HepG2 (cell line): Measurements from ENCODE around the gene PNRC1.

ENCODE experiments used
- AKAP8 ChIP-seq: sonication (generic); formaldehyde crosslinking; IDR thresholded peaks from 2 replicates; pipeline ENCODE4 v1.5.1; 2020; ENCODE audit warnings: mild to moderate bottlenecking, missing genetic modification reagents
- ATF7 ChIP-seq, 2 experiments: fragments of 450-650 bp in 1 of 2; sonication (generic) in 1 of 2; formaldehyde crosslinking in 1 of 2; IDR thresholded peaks; 2 replicates each; pipeline versions ENCODE4 v1.4.0 to v1.6.1; 2016 to 2020; ENCODE audit warnings: antibody characterized with exemption in 1 of 2, mild to moderate bottlenecking in 1 of 2, missing genetic modification reagents in 1 of 2
- MED8 ChIP-seq: sonication (generic); formaldehyde crosslinking; IDR thresholded peaks from 2 replicates; pipeline ENCODE4 v1.8.1; 2023; ENCODE audit warnings: mild to moderate bottlenecking, missing genetic modification reagents; ENCODE audit not compliant: insufficient replicate concordance
- NFE2L2 ChIP-seq: fragments of 150-350 bp; IDR thresholded peaks from 2 replicates; pipeline ENCODE4 v1.6.1; 2014; ENCODE audit warnings: low read length
- THAP11 ChIP-seq: IDR thresholded peaks from 2 replicates; pipeline ENCODE4 v1.6.1; 2016; ENCODE audit warnings: missing biosample characterization, missing genetic modification reagents

GRCh38 chr6:89118931-89119330 lies 38.4 kb downstream of the PNRC1 start:
- no peak for TF ChIP-seq MED8
- TF ChIP-seq THAP11, result no peak
- TF ChIP-seq ATF7 (IDR thresholded peaks at IDR 0.05), result no peak
- TF ChIP-seq ATF7 (CRISPR knock-in tag; IDR thresholded peaks at IDR 0.05), result no peak
- no peak for TF ChIP-seq AKAP8 (CRISPR knock-in tag)
- no peak for TF ChIP-seq NFE2L2
